ENCODE results near the gene YPEL3. TPM values are rescaled to one million over a fixed set of nuclear protein-coding genes. Genes with fewer than 3 reads are reported as not detected.

The YPEL3 gene
- total and polyA plus RNA-seq, 2 of the 8 experiments (the other 6 are each of a cell fraction or from before 2014, with no cell fraction given) = 40.3 to 53.3 TPM

DNA sequence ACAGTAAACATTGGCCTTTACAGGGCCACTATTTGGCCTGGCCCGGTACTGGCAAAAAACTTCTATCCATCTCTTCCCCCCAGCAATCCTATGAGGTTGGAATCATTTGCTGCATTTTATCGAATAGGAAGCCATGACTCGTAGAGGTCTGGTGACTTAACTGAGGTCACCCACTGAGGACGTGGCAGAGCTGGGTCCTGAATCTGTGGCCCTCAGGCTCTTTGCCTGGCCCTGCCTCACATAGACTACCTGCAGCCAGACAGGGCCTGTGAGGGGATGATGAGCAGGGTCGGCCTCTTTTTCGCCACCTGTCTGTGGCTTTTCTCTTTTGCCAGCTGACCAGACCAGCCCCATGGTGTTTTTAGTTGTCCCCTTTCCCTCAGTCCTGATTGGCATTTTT lies 18.4 kb downstream of the YPEL3 start:
- 90% methylated on average over 6 of the region's 6 CpGs; no CpG with 5 or more reads in 1 of the 2 experiments for WGBS, 2 experiments (ENCODE audit: extremely low coverage in 1 of 2, insufficient coverage in 1 of 2, insufficient read length in 1 of 2, insufficient replicate concordance in 2 of 2, low coverage in 1 of 2, low lambda C conversion rate in 2 of 2, missing lambda C conversion rate in 1 of 2)
- TF ChIP-seq POU5F1 (IDR thresholded peaks at IDR 0.05; ENCODE audit: low read depth, low read length) (no peak), BCL11A (IDR thresholded peaks at IDR 0.05; ENCODE audit: low read depth in 2 of 2, low read length in 2 of 2) (no peak), TAF1 (IDR thresholded peaks at IDR 0.05; ENCODE audit: low read depth, low read length) (no peak), NRF1 (IDR thresholded peaks at IDR 0.05; ENCODE audit: low read depth, low read length) (no peak), RAD21 (IDR thresholded peaks at IDR 0.05 in 1 of 2, conservative IDR thresholded peaks at IDR 0.05 in 1 of 2; ENCODE audit: low read depth in 2 of 2, low read length in 2 of 2) (no peak), TBP (IDR thresholded peaks at IDR 0.05; ENCODE audit: low read depth, low read length) (no peak), CHD1 (IDR thresholded peaks at IDR 0.05; ENCODE audit: low read depth, low read length) (no peak), CBX8 (IDR thresholded peaks at IDR 0.05; ENCODE audit: borderline replicate concordance, low read depth, low read length) (no peak), SP4 (IDR thresholded peaks at IDR 0.05; ENCODE audit: low read length) (no peak), SAP30 (IDR thresholded peaks at IDR 0.05; ENCODE audit: insufficient read depth, insufficient replicate concordance, low read length) (no peak)
- TF ChIP-seq, protein P1, sequence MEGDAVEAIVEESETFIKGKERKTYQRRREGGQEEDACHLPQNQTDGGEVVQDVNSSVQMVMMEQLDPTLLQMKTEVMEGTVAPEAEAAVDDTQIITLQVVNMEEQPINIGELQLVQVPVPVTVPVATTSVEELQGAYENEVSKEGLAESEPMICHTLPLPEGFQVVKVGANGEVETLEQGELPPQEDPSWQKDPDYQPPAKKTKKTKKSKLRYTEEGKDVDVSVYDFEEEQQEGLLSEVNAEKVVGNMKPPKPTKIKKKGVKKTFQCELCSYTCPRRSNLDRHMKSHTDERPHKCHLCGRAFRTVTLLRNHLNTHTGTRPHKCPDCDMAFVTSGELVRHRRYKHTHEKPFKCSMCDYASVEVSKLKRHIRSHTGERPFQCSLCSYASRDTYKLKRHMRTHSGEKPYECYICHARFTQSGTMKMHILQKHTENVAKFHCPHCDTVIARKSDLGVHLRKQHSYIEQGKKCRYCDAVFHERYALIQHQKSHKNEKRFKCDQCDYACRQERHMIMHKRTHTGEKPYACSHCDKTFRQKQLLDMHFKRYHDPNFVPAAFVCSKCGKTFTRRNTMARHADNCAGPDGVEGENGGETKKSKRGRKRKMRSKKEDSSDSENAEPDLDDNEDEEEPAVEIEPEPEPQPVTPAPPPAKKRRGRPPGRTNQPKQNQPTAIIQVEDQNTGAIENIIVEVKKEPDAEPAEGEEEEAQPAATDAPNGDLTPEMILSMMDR (IDR thresholded peaks at IDR 0.05; ENCODE audit: control extremely low read depth in 1 of 3, insufficient read depth in 1 of 3, low read depth in 1 of 3, low read length in 3 of 3) = no peak

More for the DNA sequence above, 18.4 kb downstream of the YPEL3 start:
- Histone ChIP-seq H2BK20ac (ENCODE audit: low read length) (no peak overlapping the region), H4K91ac (replicated peaks; ENCODE audit: insufficient read length, low read length) (no peak overlapping the region), H3K79me1 (ENCODE audit: low read depth, low read length) (peaks cover 12% of the 10 kb centered on the region), H3K9ac (replicated peaks in 1 of 4; ENCODE audit: extremely low read depth in 1 of 4, low read depth in 3 of 4, low read length in 3 of 4) (peak overlapping the region in 1 of 4 experiments; percentile 48; a peak in 2 of 7 replicates), H3K36me3 (ENCODE audit: control insufficient read depth in 2 of 4, insufficient read depth in 4 of 4, low read length in 3 of 4) (peaks cover 12 to 35% (median 19%) of the 10 kb centered on the region in 4 experiments; a peak in 5 of 8 replicates), H3K27ac (ENCODE audit: low read depth, low read length) (no peak overlapping the region), H3K4ac (replicated peaks; ENCODE audit: insufficient read length, low read depth, low read length) (no peak overlapping the region), H3K4me3 (ENCODE audit: extremely low read depth in 1 of 4, insufficient read depth in 2 of 4, low read depth in 3 of 4, low read length in 4 of 4) (no peak overlapping the region), H4K20me1 (replicated peaks in 1 of 2; ENCODE audit: control insufficient read depth in 1 of 2, insufficient read depth in 2 of 2, low read length in 2 of 2) (peaks cover 12 to 28% of the 10 kb centered on the region in 2 experiments), H2BK15ac (ENCODE audit: low read length) (no peak overlapping the region), H3K23me2 (ENCODE audit: low read depth, low read length) (peaks cover 7% of the 10 kb centered on the region; the same call in 1 of the 2 replicates), H4K5ac (ENCODE audit: insufficient read length, low read depth, low read length) (no peak overlapping the region), H3K18ac (ENCODE audit: extremely low read depth, low read length) (no peak overlapping the region), H3K79me2 (ENCODE audit: control insufficient read depth in 1 of 2, insufficient read depth in 2 of 2, low read length in 2 of 2) (peaks cover 11 to 35% of the 10 kb centered on the region in 2 experiments), H2AK5ac (ENCODE audit: low read depth, low read length) (no peak overlapping the region), H3K56ac (replicated peaks; ENCODE audit: insufficient read length, low read depth, low read length) (no peak overlapping the region), H2AFZ (ENCODE audit: low read length) (no peak overlapping the region), H3K4me1 (replicated peaks in 1 of 4; ENCODE audit: control insufficient read depth in 3 of 4, insufficient read depth in 4 of 4, low read length in 3 of 4) (peaks cover 0 to 7% (median 1%) of the 10 kb centered on the region in 4 experiments; a peak in 2 of 7 replicates), H2BK12ac (ENCODE audit: low read depth, low read length) (no peak overlapping the region), H3K23ac (ENCODE audit: insufficient read length) (no peak overlapping the region), H4K8ac (ENCODE audit: extremely low read depth, insufficient read depth, low read length) (no peak overlapping the region), H2BK5ac (ENCODE audit: low read depth, low read length) (no peak overlapping the region), H3K9me3 (ENCODE audit: insufficient read depth in 2 of 2, low read depth in 1 of 2, low read length in 1 of 2) (no peaks in the 10 kb centered on the region), H3K4me2 (ENCODE audit: insufficient read depth in 1 of 2, low read depth in 2 of 2, low read length in 2 of 2) (no peak overlapping the region; a peak in 1 of 4 replicates), H3K14ac (ENCODE audit: insufficient read length) (no peak overlapping the region), H2BK120ac (replicated peaks; ENCODE audit: low read depth, low read length) (no peak overlapping the region), H3K27me3 (replicated peaks in 1 of 4; ENCODE audit: control insufficient read depth in 3 of 4, extremely low read depth in 1 of 4, insufficient read depth in 3 of 4, low read length in 3 of 4) (no peaks in the 10 kb centered on the region)
- FAIRE-seq = no peak
- no peak for DNase-seq (ENCODE audit: low read depth in 1 of 2, low spot score in 2 of 2)
- ChIA-PET CTCF (ENCODE audit: partially characterized antibody) (interaction anchor here (1.2 to 5.9 kb wide), 4 partner anchors 11 to 34 kb away, joined by 3 to 46 read pairs (median 7); partner anchors contain the start of gene TBX6), POLR2A (ENCODE audit: partially characterized antibody) (interaction anchor here (0.6 to 21.2 kb wide), 3 partner anchors 9 to 72 kb away, joined by 3 to 353 read pairs (median 151); partner anchors contain the start of genes ALDOA, TBX6 and YPEL3)
